ENCODE measurements around the gene LYRM9.

The LYRM9 gene

DNA sequence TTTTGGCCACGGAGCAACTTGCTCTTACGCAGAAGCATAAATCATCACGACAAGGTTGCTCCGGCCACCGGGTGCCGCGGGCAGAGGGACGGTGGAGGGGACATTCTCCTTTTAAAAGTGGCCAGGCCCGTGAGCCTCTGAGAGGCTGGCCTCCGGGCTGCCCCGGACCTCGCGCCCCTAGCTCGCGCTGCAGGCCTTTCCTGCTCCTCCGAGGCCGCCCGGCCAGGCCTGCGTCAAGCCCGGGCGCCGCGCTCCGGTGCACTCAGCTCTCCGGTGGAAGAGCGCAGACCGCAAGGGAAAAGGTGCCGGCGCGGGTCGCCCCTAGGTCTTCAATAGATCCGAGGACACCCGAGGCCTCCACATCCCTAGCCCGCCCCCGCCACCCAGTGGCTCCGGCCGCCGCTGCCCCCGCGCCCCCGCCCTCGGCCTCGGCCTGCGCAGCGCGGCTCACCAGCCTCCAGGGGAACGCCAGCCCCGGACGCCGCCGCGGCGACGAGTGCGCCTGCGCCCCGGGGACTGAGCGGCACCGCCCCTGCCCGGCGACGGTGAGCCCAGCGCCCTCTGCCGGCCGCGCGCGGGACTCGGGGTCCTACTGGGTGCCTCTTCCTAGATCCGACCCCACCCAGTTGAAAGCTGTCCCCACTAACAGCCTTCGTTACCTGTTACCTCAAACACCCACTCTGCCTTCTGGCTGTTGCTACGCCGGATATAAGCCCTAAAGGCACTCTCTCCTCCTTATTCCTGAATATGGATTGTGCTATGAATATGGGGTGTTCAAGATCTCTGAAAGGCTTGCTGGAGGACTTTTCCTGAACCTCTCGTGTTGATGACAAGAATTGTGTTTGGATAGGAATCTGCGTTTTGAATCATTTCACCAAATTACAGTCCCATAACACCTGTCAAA lies at the start of gene LYRM9:
LYRM9 (minus strand) TSS at position 500 of the 904 bp plus-strand sequence. CDS start 10,671 bp downstream, outside the sequence.
- H3K27me3 ChIP-seq (ENCODE audit: control insufficient read depth in 1 of 2, insufficient read depth in 2 of 2, low read length in 2 of 2): no peaks in the 10 kb centered on the region
- H3K4me1 ChIP-seq (ENCODE audit: control insufficient read depth, insufficient read depth, low read length): peaks cover 10% of the 10 kb centered on the region
- peaks cover 2 to 5% of the 10 kb centered on the region in 2 donors for H3K36me3 ChIP-seq (ENCODE audit: control insufficient read depth in 2 of 2, insufficient read depth in 2 of 2, low read length in 2 of 2)
- H3K27ac ChIP-seq (ENCODE audit: low read length): peak within 1 kb of the TSS; percentile 53
- H3K4me3 ChIP-seq (ENCODE audit: low read length in 2 of 2): peak within 1 kb of the TSS; percentile 70 to 84
- no peaks in the 10 kb centered on the region for H3K9me3 ChIP-seq (ENCODE audit: control insufficient read depth in 2 of 2, low read length in 2 of 2)
- peak within 1 kb of the TSS; percentile 81 to 82 for H3K9ac ChIP-seq (ENCODE audit: low read length in 2 of 2)

GRCh38 chr17:27940503-27941428 lies 47.6 kb upstream of the LYRM9 start:
- Histone ChIP-seq H3K4me3 (ENCODE audit: low read length in 2 of 2) (no peak overlapping the region), H3K9me3 (ENCODE audit: control insufficient read depth in 2 of 2, low read length in 2 of 2) (no peaks in the 10 kb centered on the region), H3K9ac (ENCODE audit: low read length in 2 of 2) (no peak overlapping the region), H3K27me3 (ENCODE audit: control insufficient read depth in 1 of 2, insufficient read depth in 2 of 2, low read length in 2 of 2) (peaks cover 0 to 1% of the 10 kb centered on the region in 2 donors), H3K36me3 (ENCODE audit: control insufficient read depth in 2 of 2, insufficient read depth in 2 of 2, low read length in 2 of 2) (no peaks in the 10 kb centered on the region), H3K27ac (ENCODE audit: low read length) (no peak overlapping the region), H3K4me1 (ENCODE audit: control insufficient read depth, insufficient read depth, low read length) (no peaks in the 10 kb centered on the region)

- H3K9me3 ChIP-seq (ENCODE audit: control insufficient read depth in 2 of 2, low read length in 2 of 2): no peaks in the 10 kb centered on the region
- no peak overlapping the region for H3K9ac ChIP-seq (ENCODE audit: low read length in 2 of 2)
- H3K4me1 ChIP-seq (ENCODE audit: control insufficient read depth, insufficient read depth, low read length): no peaks in the 10 kb centered on the region
- no peak overlapping the region for H3K4me3 ChIP-seq (ENCODE audit: low read length in 2 of 2)
- H3K27ac ChIP-seq (ENCODE audit: low read length): no peak overlapping the region
- peaks cover 0 to 6% of the 10 kb centered on the region in 2 donors for H3K27me3 ChIP-seq (ENCODE audit: control insufficient read depth in 1 of 2, insufficient read depth in 2 of 2, low read length in 2 of 2)
- no peaks in the 10 kb centered on the region for H3K36me3 ChIP-seq (ENCODE audit: control insufficient read depth in 2 of 2, insufficient read depth in 2 of 2, low read length in 2 of 2)
Measured at GRCh38 chr17:27939474-27940465, 46.6 kb upstream of the LYRM9 start.

DNA sequence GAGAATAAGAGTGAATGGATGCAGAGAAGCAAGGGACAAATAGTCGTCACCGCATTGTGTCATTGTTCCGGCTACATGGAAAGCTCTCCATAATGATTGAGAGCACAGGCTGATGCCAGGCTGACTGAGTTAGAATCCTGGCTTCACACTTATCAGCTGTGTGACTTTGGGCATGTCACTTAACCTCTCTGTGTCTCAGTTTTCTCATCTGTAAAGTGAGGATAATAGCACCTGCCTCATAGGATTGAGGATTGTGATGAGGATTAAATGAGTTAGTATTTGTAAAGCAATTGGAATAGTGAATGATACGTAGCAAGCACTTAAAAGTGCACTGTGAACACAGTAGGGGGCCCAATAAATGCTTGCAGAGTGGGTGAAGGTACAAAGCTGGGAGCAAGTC lies 45.7 kb upstream of the LYRM9 start:
- Histone ChIP-seq H3K9me3 (ENCODE audit: control insufficient read depth in 2 of 2, low read length in 2 of 2) (no peaks in the 10 kb centered on the region), H3K9ac (ENCODE audit: low read length in 2 of 2) (no peak overlapping the region), H3K27me3 (ENCODE audit: control insufficient read depth in 1 of 2, insufficient read depth in 2 of 2, low read length in 2 of 2) (peaks cover 0 to 6% of the 10 kb centered on the region in 2 donors), H3K4me3 (ENCODE audit: low read length in 2 of 2) (no peak overlapping the region), H3K27ac (ENCODE audit: low read length) (no peak overlapping the region), H3K36me3 (ENCODE audit: control insufficient read depth in 2 of 2, insufficient read depth in 2 of 2, low read length in 2 of 2) (no peaks in the 10 kb centered on the region), H3K4me1 (ENCODE audit: control insufficient read depth, insufficient read depth, low read length) (no peaks in the 10 kb centered on the region)

GRCh38 chr17:27938241-27938640 lies 45.1 kb upstream of the LYRM9 start:
- Histone ChIP-seq H3K27me3 (ENCODE audit: control insufficient read depth in 1 of 2, insufficient read depth in 2 of 2, low read length in 2 of 2) (peaks cover 0 to 6% of the 10 kb centered on the region in 2 donors), H3K4me3 (ENCODE audit: low read length in 2 of 2) (no peak overlapping the region), H3K9ac (ENCODE audit: low read length in 2 of 2) (no peak overlapping the region), H3K4me1 (ENCODE audit: control insufficient read depth, insufficient read depth, low read length) (no peaks in the 10 kb centered on the region), H3K9me3 (ENCODE audit: control insufficient read depth in 2 of 2, low read length in 2 of 2) (no peaks in the 10 kb centered on the region), H3K27ac (ENCODE audit: low read length) (no peak overlapping the region), H3K36me3 (ENCODE audit: control insufficient read depth in 2 of 2, insufficient read depth in 2 of 2, low read length in 2 of 2) (no peaks in the 10 kb centered on the region)

GRCh38 chr17:27937025-27937546 lies 43.9 kb upstream of the LYRM9 start:
- no peaks in the 10 kb centered on the region for H3K9me3 ChIP-seq (ENCODE audit: control insufficient read depth in 2 of 2, low read length in 2 of 2)
- no peaks in the 10 kb centered on the region for H3K36me3 ChIP-seq (ENCODE audit: control insufficient read depth in 2 of 2, insufficient read depth in 2 of 2, low read length in 2 of 2)
- H3K9ac ChIP-seq (ENCODE audit: low read length in 2 of 2): no peak overlapping the region
- no peak overlapping the region for H3K4me3 ChIP-seq (ENCODE audit: low read length in 2 of 2)
- H3K27ac ChIP-seq (ENCODE audit: low read length): no peak overlapping the region
- no peaks in the 10 kb centered on the region for H3K4me1 ChIP-seq (ENCODE audit: control insufficient read depth, insufficient read depth, low read length)
- H3K27me3 ChIP-seq (ENCODE audit: control insufficient read depth in 1 of 2, insufficient read depth in 2 of 2, low read length in 2 of 2): peaks cover 0 to 6% of the 10 kb centered on the region in 2 donors

DNA sequence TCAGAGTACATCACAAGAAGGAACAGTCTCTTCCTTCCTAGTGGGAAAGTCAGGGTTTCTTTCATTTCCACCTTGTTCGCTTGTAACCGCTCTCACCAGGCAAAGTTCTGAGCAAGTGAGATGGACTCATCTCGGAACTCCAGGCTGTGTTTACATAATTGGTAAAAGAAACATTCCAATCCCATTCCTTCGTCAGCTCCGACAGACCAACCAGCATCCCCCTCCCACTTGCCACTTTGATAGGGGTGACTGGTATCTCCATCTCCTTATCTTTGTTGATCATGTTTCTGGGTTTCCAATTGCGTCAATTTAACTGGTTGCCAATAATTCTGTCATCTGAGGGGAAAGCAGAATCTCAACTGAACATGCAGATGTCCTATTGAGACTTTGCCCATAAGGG lies 36.8 kb upstream of the LYRM9 start:
- Histone ChIP-seq H3K27me3 (ENCODE audit: control insufficient read depth in 1 of 2, insufficient read depth in 2 of 2, low read length in 2 of 2) (no peaks in the 10 kb centered on the region), H3K4me3 (ENCODE audit: low read length in 2 of 2) (no peak overlapping the region), H3K9ac (ENCODE audit: low read length in 2 of 2) (no peak overlapping the region), H3K27ac (ENCODE audit: low read length) (no peak overlapping the region), H3K9me3 (ENCODE audit: control insufficient read depth in 2 of 2, low read length in 2 of 2) (peaks cover 3 to 5% of the 10 kb centered on the region in 2 donors), H3K4me1 (ENCODE audit: control insufficient read depth, insufficient read depth, low read length) (no peaks in the 10 kb centered on the region), H3K36me3 (ENCODE audit: control insufficient read depth in 2 of 2, insufficient read depth in 2 of 2, low read length in 2 of 2) (no peaks in the 10 kb centered on the region)

DNA sequence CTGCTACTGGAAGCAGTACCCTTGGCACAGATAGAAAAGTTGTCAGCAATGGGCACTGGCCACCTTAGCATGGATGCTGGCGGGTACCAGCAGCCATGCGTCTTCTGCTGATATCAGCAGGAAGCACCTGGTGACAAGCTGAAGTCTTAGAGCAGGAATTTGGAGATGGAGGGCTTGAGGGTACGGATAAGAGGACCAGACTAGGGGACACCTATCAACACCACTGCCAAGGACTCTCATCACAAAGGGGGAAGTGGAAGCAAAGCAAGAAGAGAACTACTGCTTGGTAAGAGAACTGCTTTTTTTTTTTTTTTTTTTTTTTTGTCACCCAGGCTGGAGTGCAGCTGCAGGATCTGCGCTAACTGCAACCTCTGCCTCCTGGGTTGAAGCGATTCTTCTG lies 35.4 kb upstream of the LYRM9 start:
- H3K27me3 ChIP-seq (ENCODE audit: control insufficient read depth in 1 of 2, insufficient read depth in 2 of 2, low read length in 2 of 2): no peaks in the 10 kb centered on the region
- peaks cover 3 to 5% of the 10 kb centered on the region in 2 donors for H3K9me3 ChIP-seq (ENCODE audit: control insufficient read depth in 2 of 2, low read length in 2 of 2)
- H3K4me1 ChIP-seq (ENCODE audit: control insufficient read depth, insufficient read depth, low read length): no peaks in the 10 kb centered on the region
- no peak overlapping the region for H3K9ac ChIP-seq (ENCODE audit: low read length in 2 of 2)
- no peak overlapping the region for H3K27ac ChIP-seq (ENCODE audit: low read length)
- no peak overlapping the region for H3K4me3 ChIP-seq (ENCODE audit: low read length in 2 of 2)
- no peaks in the 10 kb centered on the region for H3K36me3 ChIP-seq (ENCODE audit: control insufficient read depth in 2 of 2, insufficient read depth in 2 of 2, low read length in 2 of 2)

DNA sequence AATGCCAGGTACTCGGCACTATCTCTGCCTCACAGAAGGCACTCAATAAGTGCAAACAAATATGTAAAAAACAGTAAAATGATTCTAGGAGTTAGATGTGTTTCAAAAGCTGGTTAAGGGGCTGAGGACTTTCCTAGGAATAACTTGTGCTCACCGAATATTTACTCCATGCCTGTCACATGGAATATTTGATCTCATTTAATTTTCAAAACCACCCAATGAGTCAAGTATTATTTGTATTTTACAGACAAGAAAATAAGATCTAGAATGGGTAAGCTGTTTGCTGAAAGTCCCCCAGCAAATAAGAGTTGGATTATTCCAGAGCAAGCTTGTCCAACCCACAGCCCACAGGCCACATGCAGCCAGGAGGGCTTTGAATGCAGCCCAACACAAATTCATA lies 34.6 kb upstream of the LYRM9 start:
- Histone ChIP-seq H3K27me3 (ENCODE audit: control insufficient read depth in 1 of 2, insufficient read depth in 2 of 2, low read length in 2 of 2) (no peaks in the 10 kb centered on the region), H3K36me3 (ENCODE audit: control insufficient read depth in 2 of 2, insufficient read depth in 2 of 2, low read length in 2 of 2) (no peaks in the 10 kb centered on the region), H3K9me3 (ENCODE audit: control insufficient read depth in 2 of 2, low read length in 2 of 2) (peaks cover 3 to 5% of the 10 kb centered on the region in 2 donors), H3K9ac (ENCODE audit: low read length in 2 of 2) (no peak overlapping the region), H3K27ac (ENCODE audit: low read length) (no peak overlapping the region), H3K4me1 (ENCODE audit: control insufficient read depth, insufficient read depth, low read length) (no peaks in the 10 kb centered on the region), H3K4me3 (ENCODE audit: low read length in 2 of 2) (no peak overlapping the region)

Measured in stomach smooth muscle (tissue), 2 donors.